Kasumi-1 (cell line): ENCODE data around the gene TOB1.
A peak's percentile ranks its signal among the peaks of the same experiment; 100 is the strongest.
"Not testable (repeated sequence)": the region's sequence is repeated elsewhere in the genome, so short reads cannot be mapped to it uniquely, and the experiment has no call there.

Experiments used
- DNase-seq, 2 experiments: peaks; one replicate each; lab custom pipeline; 2025; lab: John Stamatoyannopoulos, UW

Gene TOB1

GRCh38 chr17:50868602-50869001 is 2.4 kb upstream of the TOB1 start:
- DNase-seq: no peak

DNA sequence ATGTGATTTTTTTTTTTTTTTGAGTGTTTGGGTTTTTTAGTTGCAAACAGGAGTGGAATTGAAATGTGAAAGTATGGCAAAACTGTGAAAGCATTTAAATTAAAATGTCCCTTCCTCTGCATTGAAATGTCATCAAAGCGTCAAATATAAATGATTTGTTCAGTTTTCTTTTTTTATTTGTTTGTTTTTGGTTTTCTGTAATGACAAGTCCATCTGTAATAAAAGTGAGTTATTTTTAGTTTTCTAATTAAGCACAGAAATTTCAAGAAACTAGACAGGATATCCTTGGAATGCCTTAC is 1.9 kb upstream of the TOB1 start:
- no peak for DNase-seq

DNA sequence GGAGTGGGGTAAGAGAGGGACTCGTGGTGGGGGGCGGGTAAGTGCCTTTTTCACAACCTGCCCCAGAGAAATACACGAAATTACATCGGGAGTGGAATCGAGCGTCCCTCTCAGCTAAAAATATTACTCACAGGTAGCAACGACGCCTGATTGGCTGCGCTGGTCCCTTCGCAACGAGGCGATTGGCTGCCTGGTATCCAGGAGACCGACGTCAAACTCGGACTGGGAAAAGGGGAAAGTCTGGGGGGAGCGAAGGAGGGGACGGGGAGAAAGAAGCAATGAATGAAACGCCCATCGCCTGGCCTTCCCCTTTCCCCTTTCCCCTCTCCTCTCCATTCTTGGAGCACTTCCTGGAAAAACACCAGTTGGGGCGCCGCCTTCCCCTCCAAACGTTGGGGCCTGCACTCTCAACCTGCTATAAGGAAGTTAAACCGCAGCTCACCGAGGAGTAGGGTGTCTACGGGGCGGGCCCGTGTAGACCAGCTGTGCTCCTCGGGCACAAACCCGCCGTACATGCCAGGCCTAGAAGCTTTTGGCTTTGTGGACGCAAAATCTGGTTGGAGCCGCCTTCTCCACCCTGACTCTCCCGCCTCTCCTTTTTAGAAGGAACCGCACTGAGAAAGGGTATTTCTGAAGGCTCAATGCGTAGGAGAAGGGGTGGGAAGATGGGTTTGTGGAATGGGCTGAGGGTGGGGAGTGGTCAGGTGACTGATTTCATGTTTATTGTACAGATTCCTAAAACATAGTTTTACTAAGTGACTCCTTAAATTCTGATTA is 1.4 kb upstream of the TOB1 start:
- peak; percentile 99 for DNase-seq

- peak; percentile 74 to 86 for DNase-seq
Measured at GRCh38 chr17:50866950-50867362, 802 bp upstream of the TOB1 start.

DNA sequence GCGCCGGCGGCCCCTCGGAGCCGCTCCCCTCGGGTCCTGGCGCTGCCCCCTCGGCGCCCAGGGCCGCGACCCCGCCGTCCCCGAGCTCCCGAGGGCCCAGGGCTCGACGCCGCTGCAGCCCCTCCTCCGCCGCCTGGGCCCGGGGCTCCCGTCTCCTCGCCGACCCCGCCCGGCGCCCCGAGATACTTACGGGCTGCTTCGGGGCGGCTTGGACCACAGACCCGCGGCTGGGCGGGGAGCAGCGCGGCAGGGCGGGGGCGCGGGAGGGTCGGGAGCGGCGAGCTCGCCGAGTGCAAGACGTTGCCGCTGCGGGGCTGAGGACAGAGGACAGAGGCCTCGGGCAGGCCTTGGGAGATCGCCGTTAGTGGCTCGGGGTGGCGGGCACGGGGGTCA is 290 bp downstream of the TOB1 start:
- peak in 1 of 2 experiments; percentile 67 for DNase-seq

GRCh38 chr17:50865060-50865867 is 890 bp downstream of the TOB1 start:
- peak; percentile 72 to 81 for DNase-seq

GRCh38 chr17:50864747-50865059 is 1.5 kb downstream of the TOB1 start:
- DNase-seq: no peak

DNA sequence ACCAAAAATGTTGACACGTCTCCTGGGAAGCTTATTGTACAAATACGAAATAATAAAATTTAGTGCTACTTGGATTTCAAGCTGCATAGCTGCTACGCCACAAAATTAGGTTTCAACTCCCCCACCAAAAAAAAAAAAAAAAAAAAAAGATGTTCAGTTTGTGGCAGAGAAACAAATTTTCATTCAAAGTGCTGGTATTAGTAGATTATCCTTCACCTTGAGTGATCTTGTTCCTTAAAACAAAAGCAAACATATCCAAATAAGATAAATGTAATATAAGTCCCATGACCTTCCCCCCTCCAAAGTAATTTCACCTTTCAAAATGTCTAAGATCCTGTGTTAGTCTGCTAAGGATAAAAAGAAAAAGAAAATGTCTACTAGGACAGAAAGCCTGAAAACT is 2.2 kb downstream of the TOB1 start:
- DNase-seq: no peak

DNA sequence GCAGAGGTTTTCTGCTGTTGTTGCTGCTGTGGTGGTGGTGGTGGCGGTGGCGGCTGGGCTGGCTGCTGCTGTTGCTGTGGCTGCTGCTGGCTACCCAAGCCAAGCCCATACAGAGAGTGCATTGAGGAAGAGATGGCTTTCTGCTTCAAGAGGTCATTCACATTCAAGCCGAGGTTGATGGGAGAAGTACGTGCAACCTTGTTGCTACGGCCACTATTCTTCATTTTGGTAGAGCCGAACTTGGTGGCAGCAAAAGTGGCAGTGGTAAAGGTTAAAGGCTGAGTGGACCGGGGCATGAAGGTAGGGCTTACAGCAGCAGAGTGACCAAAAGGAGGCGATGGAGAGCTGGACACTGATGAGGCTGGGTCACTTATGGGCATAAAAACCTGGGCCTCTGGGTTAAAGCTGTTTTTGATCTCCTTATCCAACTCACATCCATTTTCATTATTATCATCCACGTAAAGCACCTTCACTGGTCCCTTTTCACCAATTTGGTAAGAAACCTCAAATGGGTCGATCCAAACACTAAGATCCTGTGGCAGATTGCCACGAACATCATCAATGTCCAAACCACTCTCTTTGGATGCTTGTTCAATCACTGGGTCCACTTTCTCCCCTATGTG is 2.8 kb downstream of the TOB1 start:
- DNase-seq: peak; percentile 29 to 32

DNA sequence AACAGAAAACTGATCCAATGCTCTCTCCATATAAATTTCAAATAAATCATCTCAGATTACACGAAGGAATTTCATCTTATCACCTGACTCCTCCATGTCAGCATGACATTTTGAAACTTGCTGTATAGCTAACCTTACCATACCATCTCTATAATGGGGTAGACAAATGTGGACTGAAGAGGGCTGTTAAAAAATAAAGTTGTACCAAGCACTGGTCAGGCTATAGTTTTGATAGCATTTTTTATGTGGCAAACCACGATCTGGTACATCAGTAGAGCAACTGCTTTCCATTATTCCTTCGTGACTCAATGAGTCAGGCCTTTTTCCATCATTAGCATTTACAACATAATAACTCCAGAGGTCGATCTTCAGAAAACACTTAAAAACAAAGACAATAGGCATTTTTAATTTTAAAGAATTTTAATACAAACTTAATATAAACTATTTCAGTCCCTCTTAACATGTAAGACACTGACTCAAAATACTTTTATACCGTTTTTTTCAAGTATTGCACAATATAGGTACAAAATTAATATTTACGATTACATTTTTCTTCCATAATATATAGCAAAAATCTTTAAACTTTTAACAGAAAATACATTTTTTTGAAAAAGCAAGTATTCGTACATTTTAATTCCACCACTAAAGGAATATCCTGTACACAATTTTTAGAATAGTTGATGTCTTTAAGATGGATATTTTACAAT is 4.2 kb downstream of the TOB1 start:
- DNase-seq: no peak

DNA sequence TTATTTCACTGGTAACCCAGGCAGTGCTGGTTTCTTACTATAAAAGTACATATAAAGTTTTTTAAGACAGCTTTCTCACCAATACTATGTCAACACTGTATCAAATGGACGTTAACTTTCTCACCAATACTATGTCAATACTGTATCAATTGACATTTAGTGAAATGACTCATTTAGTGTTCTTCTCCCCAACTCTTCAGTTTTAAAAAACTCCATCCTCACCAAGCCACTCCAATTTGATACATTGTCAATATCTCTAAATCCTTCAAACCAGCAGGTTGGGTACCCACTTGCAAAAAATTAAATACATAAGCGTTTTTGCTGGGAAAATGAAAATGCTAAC is 4.8 kb downstream of the TOB1 start:
- no peak for DNase-seq

DNA sequence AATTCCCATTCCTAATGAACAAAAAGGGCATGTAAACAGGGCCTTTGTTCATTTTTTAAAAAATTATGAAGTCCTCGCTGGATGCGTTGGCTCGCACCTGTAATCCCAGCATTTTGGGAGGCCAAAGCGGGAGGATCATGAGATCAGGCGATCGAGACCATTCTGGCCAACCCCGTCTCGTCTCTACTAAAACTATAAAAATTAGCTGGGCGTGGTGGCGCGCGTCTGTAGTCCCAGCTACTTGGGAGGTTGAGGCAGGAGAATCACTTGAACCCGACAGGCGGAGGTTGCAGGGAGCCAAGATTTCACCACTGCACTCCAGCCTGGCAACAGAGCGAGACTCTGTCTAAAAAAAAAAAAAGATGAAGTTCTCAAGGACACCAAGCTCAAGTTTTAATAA is 6.4 kb downstream of the TOB1 start:
- not testable (repeated sequence) for DNase-seq

DNA sequence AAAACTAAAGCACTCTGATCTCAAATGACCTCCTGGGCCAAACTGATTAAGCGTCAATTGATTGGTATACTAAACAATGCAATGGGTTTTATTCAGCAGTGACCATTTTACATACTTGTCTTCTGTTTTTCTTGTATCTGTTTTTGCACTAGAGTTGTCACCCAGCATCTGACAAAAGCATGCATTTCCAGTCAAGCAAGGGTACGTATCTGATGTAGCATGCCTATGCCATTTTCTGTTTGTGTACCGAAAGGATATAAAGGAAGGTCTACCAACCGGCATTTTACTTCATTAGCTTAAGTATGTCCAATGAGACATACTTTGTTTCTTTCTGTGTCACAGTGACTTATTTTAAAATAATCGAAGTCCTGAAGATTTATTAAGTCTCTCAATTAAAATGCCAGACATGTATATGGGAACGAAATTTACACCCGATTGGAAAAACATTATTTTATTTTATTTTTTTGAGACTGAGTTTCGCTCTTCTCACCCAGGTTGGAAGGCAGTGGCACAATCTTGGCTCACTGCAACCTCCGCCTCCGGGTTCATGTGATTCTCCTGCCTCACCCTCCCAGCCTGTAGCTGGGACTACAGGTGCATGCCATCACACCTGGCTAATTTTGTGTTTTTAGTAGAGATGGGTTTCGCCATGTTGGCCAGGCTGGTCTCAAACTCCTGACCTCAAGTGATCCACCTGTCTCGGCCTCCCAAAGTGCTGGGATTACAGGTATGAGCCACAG is 7.5 kb downstream of the TOB1 start:
- no peak for DNase-seq

GRCh38 chr17:50856431-50856830 is 9.7 kb downstream of the TOB1 start:
- no peak for DNase-seq

DNA sequence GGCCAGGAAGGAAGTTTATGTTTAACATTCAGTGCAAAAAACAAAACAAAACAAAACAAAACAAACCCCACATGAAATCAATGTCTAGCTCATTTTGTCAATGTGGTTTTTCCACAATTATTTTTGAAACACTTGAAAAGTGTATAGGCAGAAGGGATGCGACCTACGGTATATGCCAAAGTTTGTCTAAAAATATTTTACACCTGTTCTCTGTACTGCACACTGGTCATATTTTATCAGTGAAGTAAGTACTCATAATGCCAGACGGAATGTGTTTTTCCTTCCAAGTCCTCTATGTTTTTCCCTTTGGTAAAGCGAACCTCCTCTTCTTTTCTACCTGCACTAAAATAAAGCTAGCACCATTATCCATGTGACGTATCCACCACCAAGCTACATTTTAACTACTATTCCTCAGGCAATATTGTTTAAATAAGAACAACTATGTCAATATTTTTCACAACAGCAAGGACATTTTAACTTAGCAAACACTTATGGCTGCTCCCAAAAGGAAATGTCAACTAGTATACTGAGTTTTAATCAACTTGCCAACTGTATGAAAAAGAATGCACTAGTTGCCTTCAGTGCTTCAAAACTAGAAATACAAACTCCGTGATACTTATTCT is 10.3 kb downstream of the TOB1 start:
- no peak for DNase-seq

GRCh38 chr17:50853781-50854180 is 12.4 kb downstream of the TOB1 start:
- DNase-seq: no peak

- no peak for DNase-seq
Measured at GRCh38 chr17:50853015-50853615, 13.0 kb downstream of the TOB1 start.

DNA sequence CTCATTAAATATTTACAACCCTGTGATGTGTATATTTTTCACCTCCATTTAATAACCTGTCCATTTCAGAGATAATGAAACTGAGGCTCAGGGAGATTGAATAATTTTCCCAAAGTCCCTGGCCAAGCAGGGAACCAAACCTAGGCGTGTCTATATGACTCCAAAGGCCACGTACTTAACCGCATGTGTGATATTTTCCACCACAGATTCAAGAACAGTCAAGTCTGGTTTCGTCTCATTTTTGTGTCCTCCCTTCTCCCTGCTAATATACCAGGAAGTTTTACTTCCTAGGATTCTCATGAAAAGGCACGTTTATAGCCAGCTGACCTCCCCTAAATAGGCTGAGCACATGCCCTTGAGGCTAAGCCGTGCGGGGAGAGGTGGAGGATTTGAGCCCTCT is 15.5 kb downstream of the TOB1 start:
- no peak for DNase-seq

GRCh38 chr17:50848711-50849110 is 17.4 kb downstream of the TOB1 start:
- peak in 1 of 2 experiments; percentile 23 for DNase-seq

DNA sequence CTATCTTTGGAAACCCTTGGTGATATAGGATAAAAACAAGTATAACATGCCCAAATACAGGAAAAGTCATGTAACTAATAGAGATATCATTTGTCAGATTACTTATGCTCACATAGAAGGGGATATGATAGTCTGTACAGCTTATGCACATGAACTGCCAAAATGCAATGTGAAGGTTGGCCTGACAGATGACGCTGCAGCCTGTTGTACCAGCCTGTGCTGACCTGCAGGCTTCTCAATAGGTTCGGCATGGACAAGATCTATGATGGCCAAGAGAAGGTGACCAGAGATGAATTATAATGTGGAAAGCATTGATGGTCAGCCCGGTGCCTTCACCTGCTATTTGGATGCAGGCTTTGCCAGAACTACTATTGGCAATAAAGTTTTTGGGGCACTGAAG is 18.1 kb downstream of the TOB1 start:
- DNase-seq: no peak

GRCh38 chr17:50847566-50847965 is 18.6 kb downstream of the TOB1 start:
- no peak for DNase-seq
